Measurements from ENCODE around the gene NRP1.

The NRP1 gene

DNA sequence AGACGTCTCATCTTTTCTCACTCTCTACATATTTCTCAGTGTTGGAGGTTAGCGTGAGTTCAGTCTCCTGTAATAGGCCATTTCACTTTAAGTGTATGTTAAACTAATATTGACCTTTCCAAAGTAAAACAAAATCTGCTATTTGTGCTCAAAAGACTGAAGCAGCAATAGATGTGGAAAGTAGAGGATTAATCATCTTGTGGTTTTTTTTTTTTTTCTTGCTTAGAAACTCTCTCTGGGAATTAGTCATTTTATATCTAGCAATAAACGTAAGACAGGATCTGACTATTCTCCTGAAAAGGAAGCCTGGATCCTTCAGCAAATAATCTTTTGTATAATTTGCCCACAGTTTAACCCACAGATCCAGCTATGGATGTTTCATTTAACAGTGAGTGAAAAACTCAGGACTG, 81.7 kb downstream of the NRP1 start:
- DNase-seq (ENCODE audit: low read depth) = peak; percentile 67
- H3K4me3 ChIP-seq (ENCODE audit: low read length) = no peak overlapping the region
- TF ChIP-seq, protein P1, sequence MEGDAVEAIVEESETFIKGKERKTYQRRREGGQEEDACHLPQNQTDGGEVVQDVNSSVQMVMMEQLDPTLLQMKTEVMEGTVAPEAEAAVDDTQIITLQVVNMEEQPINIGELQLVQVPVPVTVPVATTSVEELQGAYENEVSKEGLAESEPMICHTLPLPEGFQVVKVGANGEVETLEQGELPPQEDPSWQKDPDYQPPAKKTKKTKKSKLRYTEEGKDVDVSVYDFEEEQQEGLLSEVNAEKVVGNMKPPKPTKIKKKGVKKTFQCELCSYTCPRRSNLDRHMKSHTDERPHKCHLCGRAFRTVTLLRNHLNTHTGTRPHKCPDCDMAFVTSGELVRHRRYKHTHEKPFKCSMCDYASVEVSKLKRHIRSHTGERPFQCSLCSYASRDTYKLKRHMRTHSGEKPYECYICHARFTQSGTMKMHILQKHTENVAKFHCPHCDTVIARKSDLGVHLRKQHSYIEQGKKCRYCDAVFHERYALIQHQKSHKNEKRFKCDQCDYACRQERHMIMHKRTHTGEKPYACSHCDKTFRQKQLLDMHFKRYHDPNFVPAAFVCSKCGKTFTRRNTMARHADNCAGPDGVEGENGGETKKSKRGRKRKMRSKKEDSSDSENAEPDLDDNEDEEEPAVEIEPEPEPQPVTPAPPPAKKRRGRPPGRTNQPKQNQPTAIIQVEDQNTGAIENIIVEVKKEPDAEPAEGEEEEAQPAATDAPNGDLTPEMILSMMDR (IDR thresholded peaks at IDR 0.05; ENCODE audit: insufficient read depth, low read depth, low read length, missing control alignments) = no peak

DNA sequence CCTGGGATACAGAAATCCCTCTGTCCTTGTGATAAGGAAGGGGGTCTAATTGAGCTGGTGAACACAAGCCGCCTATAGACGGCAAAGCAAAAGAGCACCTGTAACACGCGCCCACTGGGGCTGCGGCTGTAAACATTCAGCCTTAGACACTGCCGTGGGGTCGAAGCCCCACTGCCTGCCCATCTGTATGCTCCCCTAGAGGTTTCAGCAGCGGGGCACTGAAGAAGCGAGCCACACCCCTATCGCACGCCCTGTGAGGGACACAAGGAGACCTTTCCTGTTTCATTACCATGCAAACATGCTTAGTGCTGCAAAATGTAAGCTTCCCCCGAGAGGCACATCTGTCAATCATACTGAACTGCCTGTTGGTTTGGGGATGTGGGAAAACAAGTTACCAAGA, 82.1 kb downstream of the NRP1 start:
- H3K4me3 ChIP-seq (ENCODE audit: low read length) = no peak overlapping the region
- no peak for DNase-seq (ENCODE audit: low read depth)
- TF ChIP-seq, protein P1 (IDR thresholded peaks at IDR 0.05; ENCODE audit: insufficient read depth, low read depth, low read length, missing control alignments) = no peak

DNA sequence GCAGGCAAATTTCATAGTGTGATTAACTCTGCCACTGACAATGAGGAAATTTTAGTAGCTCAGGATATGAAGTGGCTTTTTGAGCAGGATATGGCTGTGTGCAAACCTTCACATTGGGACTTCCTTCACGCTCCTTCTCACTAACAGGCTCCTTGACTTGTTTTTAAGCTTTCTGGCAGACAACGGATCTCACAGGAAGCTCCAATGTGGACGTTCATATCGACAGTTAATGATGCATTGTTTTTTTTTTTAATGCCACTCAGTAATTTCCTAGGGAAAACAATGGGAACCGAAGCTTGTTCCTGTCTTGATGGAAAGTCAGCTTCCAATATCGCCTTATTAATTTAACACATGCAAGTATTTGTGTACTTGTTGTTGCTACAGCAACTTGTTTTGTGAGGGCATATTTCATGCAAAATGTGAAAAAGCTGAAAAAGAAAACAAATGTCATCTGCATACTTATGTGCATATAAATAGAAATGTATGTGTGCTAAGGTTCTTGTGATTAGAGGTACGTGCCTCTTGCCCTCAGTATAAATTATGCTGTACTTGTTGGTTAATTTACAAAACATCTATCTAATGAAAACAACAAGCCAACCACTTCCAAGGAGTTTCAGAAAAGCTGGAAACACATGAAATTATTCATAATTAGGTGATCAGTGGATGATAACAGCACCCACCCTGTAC, 84.7 kb downstream of the NRP1 start:
- DNase-seq (ENCODE audit: low read depth) = no peak

DNA sequence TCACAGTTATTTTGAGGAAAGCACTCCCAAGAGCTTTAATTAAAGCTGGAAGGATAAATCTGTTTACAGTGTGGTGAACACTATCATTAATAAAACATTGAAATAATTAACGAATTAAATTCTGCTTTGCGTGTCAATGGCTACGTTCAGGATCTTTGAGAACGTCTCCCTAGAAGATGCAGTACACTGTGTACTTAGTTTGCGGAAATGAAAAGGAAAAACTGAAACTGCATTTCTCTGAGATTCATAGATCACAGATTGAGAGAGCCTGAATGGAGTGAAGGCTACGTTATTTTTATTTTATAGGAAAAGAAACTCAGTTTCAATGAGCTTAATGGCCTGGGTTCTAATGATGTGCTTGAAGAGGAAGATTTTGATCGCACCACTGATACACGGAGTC, 85.3 kb downstream of the NRP1 start:
- TF ChIP-seq, protein P1 (IDR thresholded peaks at IDR 0.05; ENCODE audit: insufficient read depth, low read depth, low read length, missing control alignments) = no peak
- H3K4me3 ChIP-seq (ENCODE audit: low read length) = no peak overlapping the region
- no peak for DNase-seq (ENCODE audit: low read depth)

More for the DNA sequence above, 84.7 kb downstream of the NRP1 start:
- TF ChIP-seq, protein P1 (IDR thresholded peaks at IDR 0.05; ENCODE audit: insufficient read depth, low read depth, low read length, missing control alignments) = no peak
- no peak overlapping the region for H3K4me3 ChIP-seq (ENCODE audit: low read length)

DNA sequence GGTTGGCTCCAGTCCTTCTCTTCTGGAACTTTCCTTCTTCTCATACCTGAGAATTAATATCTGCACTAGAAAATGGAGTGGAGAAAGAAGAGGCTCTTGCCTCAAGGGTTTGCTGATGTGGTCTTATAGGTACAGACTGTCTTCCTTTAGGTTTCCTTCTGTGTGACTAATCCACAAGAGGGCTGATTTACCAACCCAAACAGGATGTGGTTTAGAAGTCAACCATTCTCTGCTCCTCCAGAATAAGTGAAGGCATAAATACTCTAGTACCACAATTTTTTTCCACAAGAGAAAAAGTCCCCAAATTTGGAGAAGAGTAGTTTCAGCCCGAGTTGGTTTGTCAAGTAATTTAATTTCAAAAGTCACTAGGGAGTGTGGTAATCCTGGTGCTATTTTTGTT, 85.8 kb downstream of the NRP1 start:
- H3K4me3 ChIP-seq (ENCODE audit: low read length) = no peak overlapping the region
- peak; percentile 89 for DNase-seq (ENCODE audit: low read depth)
- TF ChIP-seq, protein P1 (IDR thresholded peaks at IDR 0.05; ENCODE audit: insufficient read depth, low read depth, low read length, missing control alignments) = no peak

DNA sequence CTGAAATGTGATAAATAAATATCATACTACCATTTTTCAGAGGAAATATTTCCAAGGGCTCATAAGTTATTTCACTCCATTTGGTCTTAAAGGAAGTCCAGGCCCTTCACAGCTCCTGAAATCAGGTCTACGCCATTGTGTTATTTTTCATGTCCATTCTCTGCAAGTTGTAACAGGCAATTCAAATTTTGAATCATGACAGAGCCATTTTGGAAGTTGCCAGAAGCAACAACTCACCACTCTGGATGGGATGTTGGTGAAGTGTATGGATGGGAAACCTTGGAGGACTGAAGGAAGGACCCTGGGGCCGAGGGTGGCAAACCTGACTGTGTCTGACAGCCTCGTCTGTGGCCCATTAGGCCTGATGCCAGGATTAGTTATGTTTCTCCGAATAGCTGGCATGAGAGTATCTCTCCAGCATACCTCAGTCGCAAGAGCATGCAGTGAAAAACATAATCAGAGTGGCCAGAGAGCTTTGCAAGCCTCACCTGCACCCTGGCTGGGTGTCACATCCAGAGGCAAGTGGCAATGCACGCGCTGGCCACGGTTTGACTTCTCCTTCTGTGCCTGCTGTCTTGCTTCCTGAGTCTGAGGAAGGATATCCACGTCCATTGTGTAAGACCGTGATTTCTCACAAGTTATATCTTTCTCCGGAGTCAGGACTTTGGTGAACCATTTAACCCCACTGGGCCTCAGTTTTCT, 87.1 kb downstream of the NRP1 start:
- DNase-seq (ENCODE audit: low read depth) = peak; percentile 78
- H3K4me3 ChIP-seq (ENCODE audit: low read length) = no peak overlapping the region
- TF ChIP-seq, protein P1 (IDR thresholded peaks at IDR 0.05; ENCODE audit: insufficient read depth, low read depth, low read length, missing control alignments) = no peak
